Measurements from ENCODE around the gene IFITM10.

The IFITM10 gene

DNA sequence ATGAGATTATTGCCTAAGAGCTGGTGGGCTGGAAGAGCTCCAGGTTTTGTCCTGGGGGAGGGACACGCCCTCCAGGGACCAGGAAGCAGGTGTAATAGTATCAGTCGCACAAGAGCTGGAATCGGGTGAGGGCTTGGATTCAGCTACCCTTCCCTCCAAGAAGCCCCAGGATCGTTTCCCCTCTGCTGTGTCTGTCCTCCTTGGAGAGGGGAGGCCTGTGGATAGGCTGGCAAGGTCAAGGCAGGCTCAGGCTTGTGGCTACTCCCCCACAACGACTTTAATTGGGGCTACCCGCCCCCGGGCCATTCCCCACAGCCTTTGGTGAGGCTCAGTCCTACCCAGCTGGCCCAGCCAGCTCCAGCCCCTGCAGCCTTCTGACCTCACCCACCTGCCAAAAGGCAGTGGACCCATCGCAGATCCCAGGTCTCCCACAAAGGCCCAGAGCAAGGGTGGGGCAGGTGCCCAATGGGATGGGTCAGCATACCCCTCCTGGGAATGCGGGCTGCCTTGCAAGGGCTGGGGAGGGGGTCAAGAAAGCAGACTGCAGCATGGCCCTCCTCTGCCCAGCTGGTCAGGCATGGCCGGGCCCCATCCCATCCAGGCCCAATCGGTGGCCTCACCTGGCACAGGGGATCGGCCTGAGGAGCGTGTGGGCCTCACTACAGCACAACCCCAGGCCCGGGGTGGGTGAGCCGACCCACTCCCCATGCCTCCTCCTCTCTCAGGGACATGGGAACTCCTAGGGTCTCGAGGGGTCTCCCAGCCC is 12.3 kb upstream of the IFITM10 start:
- no peak for DNase-seq

DNA sequence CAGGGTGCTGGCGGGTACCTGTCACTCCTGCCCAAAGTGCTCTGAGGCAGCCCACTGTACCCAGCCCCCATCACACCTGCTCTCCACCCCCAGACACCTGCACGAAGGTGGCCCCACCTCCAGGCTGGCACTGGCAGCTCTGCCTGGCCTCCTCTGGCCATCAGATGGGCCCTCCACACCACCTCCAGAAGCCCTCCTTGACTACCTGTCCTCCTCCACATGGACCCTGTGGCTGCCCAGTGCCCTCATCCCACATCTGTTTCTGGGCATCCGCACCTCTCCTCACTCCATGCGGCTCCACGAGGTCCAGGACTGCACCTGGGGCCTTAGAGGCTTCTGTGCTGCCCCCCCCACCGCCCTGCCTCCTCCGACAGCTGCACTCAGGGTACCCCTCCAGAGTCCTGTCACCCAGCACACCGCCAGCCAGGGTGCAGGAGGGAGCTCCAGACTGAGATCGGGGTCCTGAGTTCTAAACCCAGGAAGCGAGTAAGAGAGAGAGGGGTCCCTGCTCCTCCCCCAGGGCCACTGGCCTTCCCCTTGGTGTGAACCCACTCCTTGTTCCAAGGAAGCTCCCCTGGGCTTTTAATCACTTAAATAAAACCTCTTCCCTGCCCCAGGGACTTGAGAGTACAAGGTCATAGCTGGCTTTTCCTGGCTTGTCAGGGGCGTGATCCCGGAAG is 11.6 kb upstream of the IFITM10 start:
- DNase-seq: no peak

DNA sequence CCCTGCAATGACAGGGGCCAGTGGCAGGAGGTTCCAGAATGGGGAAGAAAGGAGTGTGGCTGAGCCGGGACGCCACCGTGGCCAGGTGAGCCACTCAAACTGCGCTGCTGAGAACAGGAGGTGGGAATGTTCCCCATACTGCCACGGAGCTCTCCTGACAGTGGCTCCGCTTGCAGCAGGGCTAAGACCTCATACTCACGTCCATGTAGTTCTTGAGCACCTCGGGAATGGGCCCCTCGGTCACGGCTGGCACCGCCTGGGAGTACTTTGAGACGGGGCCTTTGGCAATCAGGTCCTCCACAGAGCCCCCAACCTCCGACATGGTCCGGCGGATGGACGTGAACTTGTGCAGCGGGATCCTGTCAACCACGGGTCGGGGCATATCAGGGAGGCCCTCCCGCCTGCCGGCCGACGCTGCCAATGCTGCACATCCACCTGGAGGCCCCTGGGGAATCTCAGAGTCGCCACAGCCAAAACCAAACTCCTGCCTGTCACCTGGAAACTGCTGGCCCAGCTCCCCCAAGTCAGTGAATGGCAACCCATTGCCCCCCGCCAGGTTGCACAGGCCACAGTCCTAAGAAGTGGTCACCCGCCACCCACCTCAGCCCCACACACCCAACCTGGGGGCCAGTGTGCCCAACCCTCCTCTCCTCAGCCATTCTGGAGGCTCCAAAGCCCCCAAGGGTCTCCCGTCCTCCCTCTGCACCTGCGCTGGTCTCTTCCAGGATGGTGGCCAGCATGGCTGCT is 10.9 kb upstream of the IFITM10 start:
- DNase-seq: no peak

DNA sequence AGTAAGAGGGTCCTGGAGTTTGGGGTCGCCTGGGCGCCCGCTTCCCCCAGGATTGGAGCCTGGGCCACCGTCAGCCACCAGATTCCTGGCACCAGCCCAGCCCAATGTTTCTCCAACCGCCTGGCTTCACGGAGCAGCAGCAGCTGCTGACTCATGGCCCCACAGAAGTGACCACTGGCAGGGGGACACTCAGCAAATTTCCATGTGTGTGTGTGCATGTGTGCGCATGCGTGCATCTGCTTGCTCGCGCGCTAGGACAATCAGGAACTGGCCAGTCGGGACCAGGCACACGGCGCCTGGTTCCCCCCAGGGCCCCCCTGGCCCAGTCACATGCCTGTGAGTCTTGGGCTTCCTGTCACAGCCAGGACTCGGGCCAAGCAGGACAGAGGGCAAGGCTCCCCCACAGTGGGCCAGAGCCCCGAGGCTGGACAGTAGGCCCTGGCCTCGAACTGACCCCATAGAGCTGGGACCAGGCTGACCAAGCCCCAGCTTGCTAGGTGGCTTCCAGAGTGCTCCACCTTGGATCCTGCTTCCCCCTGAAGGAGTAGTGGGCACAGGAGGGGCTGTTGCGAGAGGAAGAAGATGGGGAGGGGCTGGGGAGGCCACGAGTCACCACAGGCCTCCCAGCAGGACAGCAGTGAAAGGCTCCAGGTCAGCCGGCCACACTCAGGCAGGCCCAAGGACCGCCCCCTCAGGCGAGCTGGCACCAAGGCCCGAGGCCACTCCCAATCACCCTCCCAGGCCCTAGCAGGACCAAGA is 10.1 kb upstream of the IFITM10 start:
- DNase-seq: no peak

DNA sequence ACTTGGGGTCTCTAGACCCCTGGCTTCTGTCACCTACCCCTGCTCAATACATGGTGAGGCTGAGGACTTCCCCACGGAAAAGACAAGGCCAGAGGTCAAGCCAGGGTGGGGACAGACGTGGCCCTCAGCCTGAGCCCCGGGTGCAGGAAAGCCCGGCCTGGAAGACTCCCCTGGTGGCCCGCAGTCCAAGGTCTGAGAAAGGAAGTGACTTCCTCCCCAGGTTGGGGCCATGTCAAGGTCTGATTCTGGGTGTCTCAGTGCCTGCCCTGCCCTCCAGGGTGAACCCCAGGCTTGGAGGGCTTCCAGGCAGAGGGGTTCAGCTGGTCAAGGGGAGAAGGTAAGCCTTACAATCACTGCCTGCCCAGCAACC is 9.4 kb upstream of the IFITM10 start:
- DNase-seq: no peak

DNA sequence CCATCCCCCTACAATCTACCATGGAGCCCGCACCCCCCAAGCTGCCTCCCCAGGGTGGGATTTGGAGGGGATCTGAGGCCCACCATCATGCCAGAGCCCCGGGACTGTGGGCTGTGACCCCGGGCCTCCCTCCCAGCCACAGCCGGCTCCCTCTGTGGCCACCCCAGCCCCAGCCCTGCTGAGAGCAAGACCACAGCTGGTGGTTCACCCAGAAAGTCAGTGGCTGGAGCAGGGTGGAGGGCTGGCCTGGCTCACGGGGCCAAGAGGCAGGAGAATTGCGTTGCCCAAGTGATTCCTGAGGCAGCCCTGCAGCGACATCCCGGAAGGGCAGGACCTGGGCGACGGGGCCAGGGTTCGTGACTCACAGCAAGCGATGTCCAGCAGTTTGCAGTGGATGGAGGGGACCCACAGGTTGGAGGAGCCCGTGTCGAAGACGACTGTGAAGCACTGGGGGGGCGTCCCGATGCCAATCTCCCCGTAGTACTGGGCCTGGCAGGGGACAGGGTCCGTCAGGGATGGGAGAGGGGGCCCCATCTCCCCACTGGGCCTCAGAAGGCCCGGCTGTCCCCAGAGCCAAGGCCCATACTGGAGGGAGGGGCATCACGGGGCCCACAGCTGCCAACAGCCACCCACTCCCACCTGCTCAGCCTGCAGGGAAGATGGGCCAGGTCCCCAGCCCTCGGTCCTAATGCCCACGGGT is 8.9 kb upstream of the IFITM10 start:
- no peak for DNase-seq

DNA sequence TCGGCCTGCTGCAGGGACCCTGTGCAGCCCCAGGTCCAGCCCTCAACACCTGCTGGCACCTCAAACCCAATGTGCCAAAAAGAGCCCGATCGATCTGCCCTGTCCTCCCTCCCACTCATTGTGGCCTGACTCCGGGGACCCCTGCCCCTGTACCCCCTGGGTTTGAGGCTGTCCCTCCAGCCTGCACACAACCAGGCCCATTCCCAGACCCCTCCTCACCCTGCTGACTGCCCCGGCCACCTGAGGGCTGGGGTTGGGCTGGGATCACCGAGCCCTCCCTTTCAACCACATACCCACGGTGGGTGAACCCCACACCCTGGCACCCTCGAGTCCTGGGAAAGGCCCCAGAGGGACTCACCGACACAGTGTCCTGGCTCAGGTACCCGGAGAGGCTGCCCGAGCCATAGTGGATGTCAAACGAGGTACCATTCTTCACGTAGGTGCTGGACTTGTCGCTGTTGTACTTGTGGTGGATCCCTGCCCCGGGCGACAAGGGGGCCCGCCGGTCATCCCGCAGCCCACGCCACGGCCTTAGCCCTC is 8.3 kb upstream of the IFITM10 start:
- no peak for DNase-seq

DNA sequence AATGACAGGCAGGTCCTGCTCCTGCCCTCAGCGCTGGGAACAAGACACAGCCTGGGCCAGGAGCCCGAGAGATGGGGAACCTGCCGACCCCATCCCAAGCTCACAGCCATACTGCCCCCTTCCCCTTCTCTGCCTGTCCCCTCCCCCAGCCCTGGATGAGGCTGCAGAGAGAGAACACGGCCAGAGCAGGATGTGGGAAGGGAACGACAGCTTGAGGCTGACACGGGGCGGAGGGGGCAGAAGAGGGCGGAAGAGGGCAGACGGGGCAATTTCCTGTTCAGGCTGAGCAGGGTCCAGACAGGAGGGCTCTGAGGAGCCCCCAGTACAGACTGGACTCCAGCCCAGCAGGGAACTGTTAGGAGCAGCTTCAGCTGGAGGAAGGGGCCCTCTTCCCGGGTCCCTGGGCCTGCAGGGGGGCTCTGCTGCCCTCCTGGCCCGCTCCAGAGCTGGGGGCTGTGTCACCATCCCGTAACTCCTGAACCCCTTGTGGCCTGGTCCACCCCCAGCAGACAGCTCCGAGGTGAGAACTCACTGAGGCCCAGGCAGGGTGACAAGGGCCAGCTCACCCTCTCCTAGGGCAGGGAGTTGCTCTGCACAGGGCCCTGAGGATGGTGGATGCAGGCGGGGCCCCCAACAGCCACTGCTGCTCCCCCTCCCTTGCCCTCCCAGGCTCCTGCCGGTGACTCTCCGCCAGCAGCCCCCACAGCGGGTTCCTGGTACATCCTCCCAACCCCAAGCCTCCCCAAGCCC is 7.6 kb upstream of the IFITM10 start:
- peak; percentile 61 for DNase-seq

DNA sequence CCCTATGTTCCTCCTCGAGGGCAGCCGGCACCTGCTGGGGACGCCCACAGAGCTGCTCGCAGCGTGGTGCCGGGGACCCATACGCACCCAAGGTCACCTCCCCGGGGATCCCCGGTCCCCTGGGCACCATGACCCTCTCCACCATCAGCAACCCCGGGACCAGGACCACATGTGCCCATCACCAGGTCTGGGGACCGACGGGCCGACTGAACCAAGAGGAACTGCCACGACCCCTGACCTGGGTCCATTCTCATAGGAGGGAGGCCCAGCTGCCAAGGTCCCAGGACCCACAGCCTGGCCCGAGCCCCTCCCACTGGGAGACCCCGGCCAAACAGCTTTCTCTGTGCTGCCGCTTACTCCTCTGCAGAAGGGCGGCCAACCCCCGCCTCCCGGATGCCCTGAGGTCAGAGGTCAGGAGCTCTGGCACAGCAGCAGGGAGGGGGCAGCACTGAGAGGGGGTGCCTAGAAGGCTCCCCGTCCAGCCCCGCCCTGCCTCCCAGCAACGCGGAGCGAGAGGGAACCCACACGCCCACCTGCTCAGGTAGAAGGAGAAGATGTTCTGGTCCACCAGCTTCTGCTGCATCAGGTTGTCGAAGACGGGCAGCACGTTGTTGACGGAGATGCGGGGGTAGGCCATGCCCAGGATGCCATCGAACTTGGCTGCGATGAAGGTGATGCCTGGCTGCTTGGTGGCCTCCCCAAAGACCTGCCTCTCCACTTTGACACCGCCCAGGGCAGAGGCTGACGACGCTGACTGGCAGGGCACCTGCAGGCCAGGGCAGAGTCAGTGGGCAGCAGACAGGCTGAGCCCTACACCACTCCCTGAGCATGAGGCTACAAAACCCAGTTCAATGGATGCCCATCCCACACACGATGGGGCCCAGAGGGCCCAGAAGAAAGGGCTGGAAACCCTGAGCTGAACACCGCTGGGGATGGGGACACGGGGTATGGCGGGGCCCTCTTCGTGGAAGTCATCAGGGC is 6.7 kb upstream of the IFITM10 start:
- no peak for DNase-seq

DNA sequence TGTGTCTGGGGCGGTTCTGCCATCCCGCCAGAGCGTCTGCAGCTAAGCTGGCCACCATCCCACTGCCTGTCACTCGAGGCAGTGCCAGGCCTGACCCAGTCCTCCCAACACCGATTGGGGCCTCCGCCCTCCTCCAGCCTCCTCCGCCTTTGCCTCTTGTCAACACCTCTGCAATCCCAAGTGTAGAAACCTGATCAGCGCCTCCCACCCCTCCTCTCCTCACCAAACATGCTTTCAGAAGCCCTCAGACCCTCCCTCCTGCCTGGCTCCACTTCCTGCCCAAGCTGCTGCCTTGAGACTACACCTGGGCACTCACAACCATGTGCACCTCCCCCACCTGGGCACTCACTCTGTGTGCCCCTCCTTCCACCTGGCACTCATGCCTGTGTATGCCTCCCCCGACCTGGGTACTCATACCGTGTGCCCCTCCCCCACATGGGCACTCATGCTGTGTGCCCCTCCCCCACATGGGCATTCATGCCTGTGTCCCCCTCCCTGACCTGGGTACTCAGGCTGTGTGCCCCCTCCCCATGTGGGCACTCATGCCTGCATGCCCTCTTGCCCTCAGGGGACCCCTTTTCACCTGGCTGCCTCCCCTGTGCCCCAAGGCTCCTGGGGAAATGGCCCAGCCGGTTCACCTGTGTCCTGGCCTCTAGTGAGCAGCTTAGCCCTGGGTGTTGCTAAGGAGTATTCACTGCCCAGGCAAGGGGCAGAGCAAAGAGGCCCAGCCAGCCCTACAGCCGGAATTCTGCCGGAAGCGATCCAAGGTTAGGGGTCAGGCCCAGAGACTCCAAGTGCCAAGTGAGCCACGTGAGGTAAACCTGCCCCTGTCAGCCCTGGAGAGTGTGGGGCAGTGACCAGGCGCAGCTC is 5.5 kb upstream of the IFITM10 start:
- no peak for DNase-seq

DNA sequence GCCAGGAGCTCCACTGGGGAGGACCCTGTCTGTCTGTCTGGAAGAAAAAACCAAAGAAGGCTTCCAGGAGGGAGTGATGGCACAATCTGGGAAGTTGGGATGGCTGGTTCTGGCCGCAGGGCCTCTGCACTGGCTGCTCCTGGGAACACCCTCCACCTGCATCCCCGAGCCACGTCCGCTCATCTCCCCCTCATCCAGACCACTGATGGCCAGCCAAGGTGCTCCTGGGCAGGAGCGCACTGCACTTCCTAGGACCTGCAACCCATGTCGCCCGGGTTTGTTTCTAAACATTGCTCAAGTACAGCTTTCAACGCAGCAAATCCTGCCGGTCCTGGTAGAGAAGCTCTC is 4.9 kb upstream of the IFITM10 start:
- no peak for DNase-seq

DNA sequence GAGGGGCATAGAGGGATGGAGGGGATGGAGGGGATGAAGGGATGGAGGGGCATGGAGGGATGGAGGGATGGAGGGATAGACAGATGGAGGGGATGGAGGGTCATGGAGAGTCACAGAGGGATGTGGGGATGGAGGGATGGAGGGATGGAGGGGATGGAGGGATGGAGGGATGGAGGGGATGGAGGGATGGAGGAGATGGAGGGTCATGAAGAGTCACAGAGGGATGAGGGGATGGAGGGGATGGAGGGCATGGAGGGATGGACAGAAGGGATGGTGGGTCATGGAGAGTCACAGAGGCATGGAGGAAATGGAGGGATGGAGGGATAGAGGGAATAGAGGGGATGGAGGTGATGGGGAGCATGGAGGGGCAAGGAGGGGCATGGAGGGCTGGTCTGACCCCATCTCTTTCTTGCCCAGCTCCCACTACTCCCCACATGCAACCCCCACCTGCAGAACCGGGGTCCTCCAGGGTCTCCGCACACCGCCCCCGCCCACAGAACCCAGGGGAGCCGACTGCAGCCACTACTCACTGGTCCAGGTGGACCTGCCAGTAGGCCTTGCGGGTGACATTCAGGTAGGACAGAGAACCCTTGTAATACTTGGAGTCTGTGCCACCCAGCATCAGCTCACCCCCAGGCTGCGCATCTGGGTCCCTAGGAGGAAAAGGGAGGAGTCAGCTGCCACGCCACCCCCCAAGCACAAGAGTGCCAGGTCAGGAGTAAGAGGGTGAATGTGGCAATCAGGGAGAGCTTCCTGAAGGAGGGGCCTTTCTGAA is 4.2 kb upstream of the IFITM10 start:
- no peak for DNase-seq

DNA sequence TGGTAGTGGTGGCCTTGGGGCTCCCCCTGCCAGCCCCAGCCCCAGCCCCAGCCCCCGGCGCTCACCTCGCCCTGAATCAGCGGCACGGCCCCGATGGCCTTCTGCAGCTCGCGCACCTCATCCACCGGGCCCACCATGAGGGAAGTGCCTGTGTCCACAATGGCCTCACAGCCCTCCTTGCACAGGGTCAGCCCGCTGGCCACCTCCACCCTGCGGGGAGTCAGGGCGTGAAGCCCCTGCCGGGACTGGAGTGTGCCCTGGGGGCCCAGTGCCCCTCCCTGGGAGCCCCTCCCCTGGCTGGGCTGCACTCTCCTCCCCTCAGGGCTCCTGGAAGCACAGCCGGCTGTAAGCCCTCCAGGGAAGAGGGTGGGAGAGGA is 3.5 kb upstream of the IFITM10 start:
- DNase-seq: no peak

DNA sequence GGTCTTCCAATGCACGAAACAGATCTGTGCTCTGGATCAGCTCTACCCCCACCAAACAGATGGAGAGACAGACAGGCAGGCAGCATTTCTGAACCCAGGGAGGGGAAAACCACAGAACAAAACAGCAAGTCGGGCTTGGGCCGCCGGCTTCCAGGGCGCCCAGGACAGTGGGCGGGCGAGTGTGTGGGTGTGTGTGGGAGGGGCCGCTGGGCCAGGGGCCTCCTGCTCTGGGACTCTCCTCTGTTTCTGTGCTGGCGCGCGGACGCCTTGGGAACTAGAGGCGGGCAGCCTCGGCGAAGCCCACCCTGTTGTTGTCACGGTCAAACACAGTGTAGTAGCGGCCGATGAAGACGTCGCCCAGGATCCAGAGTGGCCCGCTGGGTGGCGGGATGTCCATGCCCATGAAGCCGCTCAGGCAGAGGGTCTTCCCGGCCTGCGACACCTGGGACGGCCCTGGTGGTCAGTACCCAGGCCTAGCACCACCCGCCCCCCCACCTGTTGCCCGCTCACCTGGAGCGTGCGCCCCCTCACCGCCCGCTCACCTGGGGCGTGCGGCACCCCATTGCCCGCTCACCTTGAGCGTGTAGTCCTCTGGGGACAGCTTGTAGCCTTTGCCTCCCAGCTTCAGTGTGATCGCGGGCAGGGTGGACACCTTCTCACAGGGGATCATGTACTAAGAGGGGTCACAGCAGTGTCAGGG is 3.0 kb upstream of the IFITM10 start:
- no peak for DNase-seq

DNA sequence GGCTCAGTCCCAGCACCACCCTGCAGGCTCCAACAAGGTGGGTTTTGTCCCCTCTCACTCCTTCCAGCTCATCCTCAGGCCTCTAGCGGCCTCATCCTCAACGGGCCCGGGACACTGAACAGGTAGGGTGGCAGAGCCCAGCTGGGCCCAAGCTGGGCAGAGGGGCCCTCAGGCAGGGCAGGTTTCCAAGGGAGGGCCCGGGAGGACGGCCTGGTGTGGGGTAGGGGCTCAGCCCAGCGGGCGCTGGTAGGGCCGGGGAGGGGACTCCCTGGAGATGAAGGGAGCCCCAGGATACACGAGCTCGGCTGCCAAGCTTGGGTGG is 2.5 kb upstream of the IFITM10 start:
- no peak for DNase-seq

DNA sequence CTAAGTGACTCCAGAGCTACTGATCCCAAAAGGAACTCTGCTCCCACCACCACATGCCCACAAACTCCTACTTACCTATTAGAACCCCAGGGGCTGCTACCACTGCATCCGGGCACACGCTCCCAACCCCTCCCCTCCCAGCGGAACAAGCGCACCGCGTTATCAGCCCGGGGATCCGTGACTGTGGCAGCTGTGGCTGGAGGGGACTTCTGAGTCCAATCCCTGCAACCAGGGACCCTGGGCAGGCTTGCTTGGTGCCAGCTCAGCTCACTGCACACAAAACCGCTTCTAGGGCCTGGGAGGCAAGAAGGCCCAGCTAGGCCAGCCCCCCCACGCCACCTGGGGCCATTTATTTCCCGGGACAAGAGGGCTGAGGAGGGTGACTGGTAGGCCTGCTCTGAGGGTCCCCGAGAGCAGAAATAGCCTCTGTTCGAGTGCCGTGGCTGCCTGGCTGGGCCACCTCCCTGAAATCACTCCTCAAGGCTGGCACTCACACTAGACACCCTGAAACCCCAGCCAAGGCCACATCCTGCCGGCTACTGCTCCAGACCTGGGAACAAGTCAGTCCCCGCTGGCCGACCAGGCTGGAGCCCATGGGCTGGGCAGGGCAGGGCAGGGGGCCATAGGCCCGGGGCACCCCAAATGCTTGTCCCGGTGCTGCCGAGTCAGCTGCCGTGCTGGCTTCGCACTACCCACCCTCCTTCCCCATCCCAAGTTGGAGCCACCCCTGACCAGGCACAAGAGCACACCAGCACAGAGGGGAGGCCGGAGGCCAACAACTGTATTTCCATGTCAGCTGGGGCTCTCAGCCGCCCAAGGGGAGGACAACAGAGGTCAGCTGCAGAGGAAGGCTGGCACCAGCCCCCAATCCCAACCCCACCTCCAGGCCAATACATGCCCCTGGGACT is 1.9 kb upstream of the IFITM10 start:
- no peak for DNase-seq

DNA sequence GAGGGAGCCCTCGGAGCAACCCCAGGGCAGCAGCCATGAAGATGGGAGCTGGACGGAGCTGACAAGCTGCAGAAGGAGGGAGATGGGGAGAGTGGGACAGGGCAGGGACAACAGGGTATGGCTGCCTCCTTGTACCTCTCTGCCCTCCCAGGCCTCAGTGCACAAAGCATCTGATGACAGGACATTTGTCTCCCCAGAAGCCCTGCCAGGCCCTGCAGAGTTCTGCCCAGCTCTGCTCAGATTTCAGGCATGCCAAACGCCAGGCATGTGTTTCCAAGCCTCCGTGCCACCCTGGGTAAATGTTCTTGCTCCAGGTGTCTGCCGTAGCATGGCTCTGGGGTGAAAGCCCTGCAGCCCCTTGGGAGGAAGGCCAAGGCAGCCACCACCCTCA is 1.1 kb upstream of the IFITM10 start:
- DNase-seq: no peak
